ENCODE measurements around the gene CCR5AS.
"Not testable (repeated sequence)": the region's sequence is repeated elsewhere in the genome, so short reads cannot be mapped to it uniquely, and the experiment has no call there.

The CCR5AS gene

GRCh38 chr3:46395766-46396530 is 10.9 kb downstream of the CCR5AS start:
- no peaks in the 10 kb centered on the region for H3K4me1 ChIP-seq (ENCODE audit: control insufficient read depth, insufficient read depth, low read length, poor library complexity, severe bottlenecking)
- no peak overlapping the region for H3K4me3 ChIP-seq (ENCODE audit: insufficient read depth, low read depth, low read length, poor library complexity, severe bottlenecking)
- DNase-seq = no peak
- no peak overlapping the region for H3K27ac ChIP-seq (ENCODE audit: insufficient read depth, low read length, poor library complexity, severe bottlenecking)
- no peaks in the 10 kb centered on the region for H3K9me3 ChIP-seq (ENCODE audit: control insufficient read depth, low read length)
- no peaks in the 10 kb centered on the region for H3K36me3 ChIP-seq (ENCODE audit: control insufficient read depth, insufficient read depth, low read length)
- no peaks in the 10 kb centered on the region for H3K27me3 ChIP-seq (replicated peaks; ENCODE audit: control insufficient read depth, insufficient read depth, low read length, poor library complexity, severe bottlenecking)

DNA sequence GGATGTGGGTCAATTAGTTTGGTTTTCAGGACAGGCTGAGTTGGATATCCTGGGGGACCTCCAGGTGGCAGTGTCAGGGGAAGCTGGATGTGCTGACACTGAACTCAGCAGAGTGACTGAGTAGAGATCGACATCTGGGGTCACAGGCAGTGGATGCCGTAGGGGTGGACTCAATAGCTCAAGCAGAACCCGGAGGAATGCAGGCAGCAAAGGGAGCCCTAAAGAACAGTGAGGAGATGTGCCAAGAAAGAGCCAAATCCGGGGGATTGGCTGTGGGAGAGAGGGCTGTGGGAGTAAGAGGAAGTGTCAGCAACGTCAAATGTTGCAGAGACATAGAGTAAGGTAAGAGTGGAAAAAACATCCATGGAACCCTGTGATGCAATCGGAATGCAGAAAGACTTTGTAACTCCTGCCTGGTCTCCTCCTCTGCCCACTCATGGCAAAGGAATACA is 11.6 kb downstream of the CCR5AS start:
- no peak for DNase-seq
- Histone ChIP-seq H3K4me1 (ENCODE audit: control insufficient read depth, insufficient read depth, low read length, poor library complexity, severe bottlenecking) (no peaks in the 10 kb centered on the region), H3K36me3 (ENCODE audit: control insufficient read depth, insufficient read depth, low read length) (no peaks in the 10 kb centered on the region), H3K9me3 (ENCODE audit: control insufficient read depth, low read length) (no peaks in the 10 kb centered on the region), H3K4me3 (ENCODE audit: insufficient read depth, low read depth, low read length, poor library complexity, severe bottlenecking) (no peak overlapping the region), H3K27me3 (replicated peaks; ENCODE audit: control insufficient read depth, insufficient read depth, low read length, poor library complexity, severe bottlenecking) (no peaks in the 10 kb centered on the region), H3K27ac (ENCODE audit: insufficient read depth, low read length, poor library complexity, severe bottlenecking) (no peak overlapping the region)

DNA sequence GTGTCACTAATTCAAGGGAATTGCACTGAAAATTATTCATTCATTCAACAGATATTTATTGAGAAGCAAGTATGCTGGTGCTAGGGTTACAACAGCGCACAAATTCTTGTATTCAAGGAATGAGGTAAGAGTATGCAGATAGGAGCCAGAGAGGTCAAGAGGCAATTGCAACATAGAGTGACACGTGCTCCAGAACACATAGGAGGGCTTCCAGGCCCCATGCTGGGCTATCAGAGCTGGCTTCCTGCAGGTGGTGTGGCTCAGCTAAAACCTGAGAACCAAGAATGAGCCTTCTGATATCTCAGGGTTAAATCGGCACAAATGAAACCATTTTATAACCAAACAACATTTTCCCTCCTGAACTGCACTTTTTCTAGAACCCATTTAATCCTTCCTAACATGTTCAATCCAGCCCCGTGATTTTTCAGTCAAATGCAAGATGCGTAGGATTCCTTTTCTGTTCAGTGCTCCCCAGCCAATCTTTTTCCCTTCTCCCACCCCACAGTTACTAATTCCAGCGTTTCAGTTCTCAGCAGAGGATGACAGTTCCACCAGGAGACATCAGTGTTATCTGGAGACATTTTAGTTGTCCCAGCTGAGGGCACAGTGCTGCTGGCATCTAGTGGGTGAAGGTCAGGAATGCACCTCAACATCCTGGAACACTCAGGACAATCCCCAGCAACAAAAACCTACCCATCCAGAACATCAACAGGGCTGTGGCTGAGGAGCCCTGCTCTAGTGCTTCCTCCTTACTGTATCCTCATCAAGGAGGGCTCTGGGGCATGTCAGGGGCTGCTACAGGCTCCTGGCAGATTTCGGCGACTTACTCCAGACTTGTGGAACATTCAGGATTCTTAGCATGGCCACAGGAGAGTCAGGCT is 13.1 kb downstream of the CCR5AS start:
- Histone ChIP-seq H3K27me3 (replicated peaks; ENCODE audit: control insufficient read depth, insufficient read depth, low read length, poor library complexity, severe bottlenecking) (no peaks in the 10 kb centered on the region), H3K4me1 (ENCODE audit: control insufficient read depth, insufficient read depth, low read length, poor library complexity, severe bottlenecking) (no peaks in the 10 kb centered on the region), H3K4me3 (ENCODE audit: insufficient read depth, low read depth, low read length, poor library complexity, severe bottlenecking) (no peak overlapping the region), H3K9me3 (ENCODE audit: control insufficient read depth, low read length) (no peaks in the 10 kb centered on the region), H3K27ac (ENCODE audit: insufficient read depth, low read length, poor library complexity, severe bottlenecking) (no peak overlapping the region), H3K36me3 (ENCODE audit: control insufficient read depth, insufficient read depth, low read length) (no peaks in the 10 kb centered on the region)
- DNase-seq = no peak

GRCh38 chr3:46393011-46393410 is 13.9 kb downstream of the CCR5AS start:
- H3K27me3 ChIP-seq (replicated peaks; ENCODE audit: control insufficient read depth, insufficient read depth, low read length, poor library complexity, severe bottlenecking) = no peaks in the 10 kb centered on the region
- no peaks in the 10 kb centered on the region for H3K4me1 ChIP-seq (ENCODE audit: control insufficient read depth, insufficient read depth, low read length, poor library complexity, severe bottlenecking)
- no peaks in the 10 kb centered on the region for H3K9me3 ChIP-seq (ENCODE audit: control insufficient read depth, low read length)
- no peaks in the 10 kb centered on the region for H3K36me3 ChIP-seq (ENCODE audit: control insufficient read depth, insufficient read depth, low read length)
- no peak for DNase-seq
- H3K4me3 ChIP-seq (ENCODE audit: insufficient read depth, low read depth, low read length, poor library complexity, severe bottlenecking) = no peak overlapping the region
- H3K27ac ChIP-seq (ENCODE audit: insufficient read depth, low read length, poor library complexity, severe bottlenecking) = no peak overlapping the region

DNA sequence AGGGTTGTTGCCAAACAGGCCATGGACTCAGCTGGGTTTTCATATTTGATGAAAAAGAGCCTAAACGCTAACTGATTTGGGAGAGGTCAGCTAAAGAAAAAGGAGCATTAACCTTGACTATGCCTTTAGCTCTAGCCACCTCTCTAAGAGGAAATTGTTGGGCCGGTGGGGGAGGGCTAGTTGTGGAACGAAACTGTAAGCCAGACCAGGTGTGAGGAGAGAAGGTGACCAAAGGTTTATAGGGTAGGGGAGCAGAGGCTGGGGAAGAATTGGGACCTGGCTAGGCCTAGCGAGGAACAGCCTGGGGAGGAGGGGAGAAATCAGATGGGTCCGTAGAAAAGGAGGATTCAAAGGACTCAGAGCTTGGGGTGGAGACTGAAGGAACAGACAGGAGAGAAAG is 15.3 kb downstream of the CCR5AS start:
- H3K27me3 ChIP-seq (replicated peaks; ENCODE audit: control insufficient read depth, insufficient read depth, low read length, poor library complexity, severe bottlenecking); DNase-seq; H3K27ac ChIP-seq (ENCODE audit: insufficient read depth, low read length, poor library complexity, severe bottlenecking); H3K9me3 ChIP-seq (ENCODE audit: control insufficient read depth, low read length); H3K36me3 ChIP-seq (ENCODE audit: control insufficient read depth, insufficient read depth, low read length); H3K4me1 ChIP-seq (ENCODE audit: control insufficient read depth, insufficient read depth, low read length, poor library complexity, severe bottlenecking); H3K4me3 ChIP-seq (ENCODE audit: insufficient read depth, low read depth, low read length, poor library complexity, severe bottlenecking): not testable (repeated sequence)

DNA sequence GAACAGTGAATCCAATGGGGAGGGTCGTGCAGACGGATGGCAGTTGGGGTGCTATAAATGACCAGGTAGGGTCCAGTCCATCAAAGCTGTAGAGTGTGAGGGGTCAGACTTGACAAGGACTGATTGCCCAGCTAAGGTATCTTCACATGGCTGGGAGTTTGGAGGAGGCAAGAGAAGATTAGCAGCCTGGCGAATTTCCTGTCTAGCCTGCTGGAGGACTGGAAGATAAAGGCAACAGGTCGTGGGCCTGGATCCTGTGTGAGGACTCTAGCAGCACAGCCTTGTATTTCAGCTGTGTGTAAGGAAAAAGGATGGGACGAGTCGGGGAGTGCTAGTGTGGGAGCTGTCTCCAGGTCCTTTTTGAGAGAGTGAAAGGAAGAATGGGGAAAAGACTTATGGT is 17.6 kb downstream of the CCR5AS start:
- DNase-seq = no peak
- H3K4me3 ChIP-seq (ENCODE audit: insufficient read depth, low read depth, low read length, poor library complexity, severe bottlenecking) = no peak overlapping the region
- no peaks in the 10 kb centered on the region for H3K36me3 ChIP-seq (ENCODE audit: control insufficient read depth, insufficient read depth, low read length)
- H3K4me1 ChIP-seq (ENCODE audit: control insufficient read depth, insufficient read depth, low read length, poor library complexity, severe bottlenecking) = no peaks in the 10 kb centered on the region
- no peaks in the 10 kb centered on the region for H3K27me3 ChIP-seq (replicated peaks; ENCODE audit: control insufficient read depth, insufficient read depth, low read length, poor library complexity, severe bottlenecking)
- no peak overlapping the region for H3K27ac ChIP-seq (ENCODE audit: insufficient read depth, low read length, poor library complexity, severe bottlenecking)
- H3K9me3 ChIP-seq (ENCODE audit: control insufficient read depth, low read length) = no peaks in the 10 kb centered on the region

GRCh38 chr3:46388847-46389246 is 18.0 kb downstream of the CCR5AS start:
- not testable (repeated sequence) for H3K4me1 ChIP-seq (ENCODE audit: control insufficient read depth, insufficient read depth, low read length, poor library complexity, severe bottlenecking); H3K27me3 ChIP-seq (replicated peaks; ENCODE audit: control insufficient read depth, insufficient read depth, low read length, poor library complexity, severe bottlenecking); H3K4me3 ChIP-seq (ENCODE audit: insufficient read depth, low read depth, low read length, poor library complexity, severe bottlenecking); H3K36me3 ChIP-seq (ENCODE audit: control insufficient read depth, insufficient read depth, low read length); H3K9me3 ChIP-seq (ENCODE audit: control insufficient read depth, low read length); H3K27ac ChIP-seq (ENCODE audit: insufficient read depth, low read length, poor library complexity, severe bottlenecking); DNase-seq

DNA sequence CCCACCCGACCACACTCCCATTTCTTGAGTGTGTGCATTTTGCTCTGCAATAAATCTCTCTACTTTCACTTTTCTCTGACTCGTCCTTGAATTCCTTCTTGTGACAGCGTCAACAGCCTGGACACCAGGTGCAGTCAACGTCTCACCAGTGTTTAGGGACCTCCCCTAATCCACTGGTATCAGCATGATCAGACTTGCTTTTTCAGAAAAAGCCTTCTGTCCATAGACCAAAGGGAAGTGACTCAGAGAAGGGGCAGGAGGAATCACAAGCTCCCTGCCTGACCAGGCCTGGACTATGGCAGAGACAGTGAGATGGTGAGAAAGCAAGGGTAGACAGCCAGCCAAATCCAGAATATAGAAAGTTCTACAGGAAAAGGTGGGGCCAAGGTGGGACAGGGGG is 20.7 kb downstream of the CCR5AS start:
- Histone ChIP-seq H3K4me3 (ENCODE audit: insufficient read depth, low read depth, low read length, poor library complexity, severe bottlenecking) (no peak overlapping the region), H3K27ac (ENCODE audit: insufficient read depth, low read length, poor library complexity, severe bottlenecking) (no peak overlapping the region), H3K36me3 (ENCODE audit: control insufficient read depth, insufficient read depth, low read length) (no peaks in the 10 kb centered on the region), H3K9me3 (ENCODE audit: control insufficient read depth, low read length) (no peaks in the 10 kb centered on the region), H3K27me3 (replicated peaks; ENCODE audit: control insufficient read depth, insufficient read depth, low read length, poor library complexity, severe bottlenecking) (no peaks in the 10 kb centered on the region), H3K4me1 (ENCODE audit: control insufficient read depth, insufficient read depth, low read length, poor library complexity, severe bottlenecking) (no peaks in the 10 kb centered on the region)
- DNase-seq = no peak

- Histone ChIP-seq H3K36me3 (ENCODE audit: control insufficient read depth, insufficient read depth, low read length) (no peaks in the 10 kb centered on the region), H3K27me3 (replicated peaks; ENCODE audit: control insufficient read depth, insufficient read depth, low read length, poor library complexity, severe bottlenecking) (no peaks in the 10 kb centered on the region), H3K9me3 (ENCODE audit: control insufficient read depth, low read length) (no peaks in the 10 kb centered on the region), H3K27ac (ENCODE audit: insufficient read depth, low read length, poor library complexity, severe bottlenecking) (no peak overlapping the region), H3K4me1 (ENCODE audit: control insufficient read depth, insufficient read depth, low read length, poor library complexity, severe bottlenecking) (peaks cover 4% of the 10 kb centered on the region), H3K4me3 (ENCODE audit: insufficient read depth, low read depth, low read length, poor library complexity, severe bottlenecking) (no peak overlapping the region)
- DNase-seq = no peak
These were observed 22.9 kb downstream of the CCR5AS start for GRCh38 chr3:46383951-46384330.
